Osteoblast (primary cell): ENCODE data around the gene LCNL1. TPM values are rescaled to one million over a fixed set of nuclear protein-coding genes. Genes with fewer than 3 reads are reported as not detected.
"Not testable (repeated sequence)": the region's sequence is repeated elsewhere in the genome, so short reads cannot be mapped to it uniquely, and the experiment has no call there.

Experiments used
- DNase-seq: peaks from one replicate; pipeline ENCODE4 v3.0.0; 2011; ENCODE audit warnings: low spot score, mixed read lengths; ENCODE audit not compliant: insufficient read length; ENCODE audit errors: missing footprints
- H2AFZ ChIP-seq: 2 replicates; pipeline ENCODE4 v1.6.0; 2011; ENCODE audit warnings: mild to moderate bottlenecking, low read length
- H3K27ac ChIP-seq: 2 replicates; pipeline ENCODE4 v1.5.1; 2011; ENCODE audit warnings: mild to moderate bottlenecking, low read depth, low read length, moderate library complexity
- H3K27me3 ChIP-seq: 2 replicates; pipeline ENCODE4 v1.6.0; 2012; ENCODE audit warnings: mild to moderate bottlenecking, control low read depth, inconsistent platforms, low read length, moderate library complexity; ENCODE audit not compliant: insufficient read depth
- H3K36me3 ChIP-seq: 2 replicates; pipeline ENCODE4 v1.5.1; 2011; ENCODE audit warnings: mild to moderate bottlenecking, low read length, control low read depth, moderate library complexity; ENCODE audit not compliant: insufficient read depth
- H3K4me1 ChIP-seq: 2 replicates; pipeline ENCODE4 v1.5.1; 2011; ENCODE audit warnings: mild to moderate bottlenecking, low read length, control low read depth, moderate library complexity; ENCODE audit not compliant: insufficient read depth
- H3K4me2 ChIP-seq: 2 replicates; pipeline ENCODE4 v1.6.0; 2011; ENCODE audit warnings: mild to moderate bottlenecking, low read length; ENCODE audit not compliant: insufficient read depth
- H3K4me3 ChIP-seq: fragments of 200-600 bp; sonication (generic); 3 replicates; pipeline ENCODE4 v1.5.1; 2012; ENCODE audit warnings: mild to moderate bottlenecking, low read length, inconsistent platforms; ENCODE audit not compliant: insufficient read depth
- H3K79me2 ChIP-seq: 2 replicates; pipeline ENCODE4 v1.6.0; 2012; ENCODE audit warnings: mild to moderate bottlenecking, low read length, control low read depth, inconsistent platforms; ENCODE audit not compliant: insufficient read depth
- H3K9me3 ChIP-seq: 2 replicates; pipeline ENCODE4 v1.5.1; 2011; ENCODE audit warnings: low read depth, low read length, control low read depth
- H4K20me1 ChIP-seq: 2 replicates; pipeline ENCODE4 v1.6.0; 2012; ENCODE audit warnings: mild to moderate bottlenecking, low read length, control low read depth; ENCODE audit not compliant: insufficient read depth
- total RNA-seq: library from RNA; depleted of rRNA; stranded (reverse); fragments of >200 nt; gene quantifications from 2 replicates; pipeline ENCODE4 v1.2.3, GENCODE V29; 2012
- TF ChIP-seq, protein P1 (sequence below): IDR thresholded peaks from 2 replicates; pipeline ENCODE4 v1.5.1; 2011; ENCODE audit warnings: mild to moderate bottlenecking, low read depth, low read length, moderate library complexity; ENCODE audit errors: extremely low read depth

The LCNL1 gene
- total RNA-seq, 1 donor, result 5.4 TPM

DNA sequence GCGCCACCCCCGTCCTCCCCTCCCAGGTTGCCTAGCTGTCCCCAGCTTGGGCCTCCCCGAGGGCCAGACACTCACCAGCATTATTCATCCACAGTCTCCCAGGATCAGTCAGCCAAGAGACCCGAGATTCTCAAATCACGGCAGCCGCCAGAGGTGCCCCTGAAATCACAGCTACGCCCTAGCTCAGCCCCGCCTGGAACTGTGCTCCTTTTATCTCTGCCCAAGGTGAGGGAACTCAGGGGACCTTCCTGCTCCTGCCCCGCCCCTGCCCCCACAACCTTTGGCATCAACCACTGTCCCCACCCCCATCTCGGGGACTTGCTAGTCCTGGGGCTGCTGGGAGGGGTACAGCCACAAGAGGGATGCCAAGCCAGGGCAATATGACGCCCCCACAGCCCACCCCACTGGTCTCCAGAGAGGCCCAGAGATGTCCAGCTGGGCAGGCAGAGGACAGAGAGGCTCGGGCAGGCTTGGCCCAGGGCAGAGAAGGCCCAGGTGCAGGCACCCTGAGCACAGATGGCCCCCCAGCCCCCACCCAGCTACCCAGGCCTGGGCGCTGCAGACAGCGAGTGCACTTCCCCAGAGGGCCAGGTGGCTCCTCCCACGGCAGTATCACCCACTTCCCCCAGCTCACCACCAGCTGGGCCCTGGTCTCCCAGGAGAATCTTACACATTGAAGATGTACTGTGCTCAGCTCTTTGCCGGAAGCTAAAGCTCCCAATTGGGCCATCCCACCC, 49.3 kb downstream of the LCNL1 start, which contains the start of gene FUT7:
Gene FUT7, minus strand, starts transcription at position 185 of the 737 bp plus-strand sequence. Its CDS starts 97 bp downstream, at position 88.
- Histone ChIP-seq H3K4me2 (no peak within 1 kb of the TSS), H3K27ac (no peak within 1 kb of the TSS), H3K27me3 (no peaks in the 10 kb centered on the region), H2AFZ (no peak within 1 kb of the TSS), H3K79me2 (no peaks in the 10 kb centered on the region), H3K36me3 (no peaks in the 10 kb centered on the region), H4K20me1 (peaks cover 4% of the 10 kb centered on the region), H3K4me1 (peaks cover 14% of the 10 kb centered on the region), H3K9me3 (no peaks in the 10 kb centered on the region), H3K4me3 (no peak within 1 kb of the TSS)
- TF ChIP-seq, protein P1, sequence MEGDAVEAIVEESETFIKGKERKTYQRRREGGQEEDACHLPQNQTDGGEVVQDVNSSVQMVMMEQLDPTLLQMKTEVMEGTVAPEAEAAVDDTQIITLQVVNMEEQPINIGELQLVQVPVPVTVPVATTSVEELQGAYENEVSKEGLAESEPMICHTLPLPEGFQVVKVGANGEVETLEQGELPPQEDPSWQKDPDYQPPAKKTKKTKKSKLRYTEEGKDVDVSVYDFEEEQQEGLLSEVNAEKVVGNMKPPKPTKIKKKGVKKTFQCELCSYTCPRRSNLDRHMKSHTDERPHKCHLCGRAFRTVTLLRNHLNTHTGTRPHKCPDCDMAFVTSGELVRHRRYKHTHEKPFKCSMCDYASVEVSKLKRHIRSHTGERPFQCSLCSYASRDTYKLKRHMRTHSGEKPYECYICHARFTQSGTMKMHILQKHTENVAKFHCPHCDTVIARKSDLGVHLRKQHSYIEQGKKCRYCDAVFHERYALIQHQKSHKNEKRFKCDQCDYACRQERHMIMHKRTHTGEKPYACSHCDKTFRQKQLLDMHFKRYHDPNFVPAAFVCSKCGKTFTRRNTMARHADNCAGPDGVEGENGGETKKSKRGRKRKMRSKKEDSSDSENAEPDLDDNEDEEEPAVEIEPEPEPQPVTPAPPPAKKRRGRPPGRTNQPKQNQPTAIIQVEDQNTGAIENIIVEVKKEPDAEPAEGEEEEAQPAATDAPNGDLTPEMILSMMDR, result no peak
- DNase-seq, result no peak

DNA sequence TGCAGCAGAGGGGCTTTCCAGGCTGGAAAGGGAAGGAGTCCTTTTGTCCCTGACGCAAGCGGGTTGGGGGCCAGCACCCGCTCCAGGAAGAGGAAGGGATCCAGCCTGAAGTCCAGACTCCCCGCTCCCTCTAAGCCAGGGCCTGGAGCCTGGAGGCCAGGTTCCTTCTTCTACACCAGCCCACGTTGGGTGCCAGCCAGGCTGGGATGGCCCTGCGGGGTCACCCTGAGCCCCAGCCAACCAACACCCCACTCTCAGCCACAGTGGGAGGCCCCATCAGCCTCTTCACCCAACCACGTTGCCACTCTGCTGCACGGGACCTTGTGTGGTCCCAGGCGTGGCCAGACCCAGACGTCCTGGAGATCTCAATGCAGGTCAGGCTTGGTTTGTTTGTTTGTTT, 50.1 kb downstream of the LCNL1 start:
- DNase-seq, result no peak
- peaks cover 4% of the 10 kb centered on the region for H4K20me1 ChIP-seq
- peaks cover 9% of the 10 kb centered on the region for H3K4me1 ChIP-seq
- TF ChIP-seq, protein P1, result no peak
- H3K9me3 ChIP-seq, result no peaks in the 10 kb centered on the region
- H3K27ac ChIP-seq, result no peak overlapping the region
- H3K4me2 ChIP-seq, result no peak overlapping the region
- no peaks in the 10 kb centered on the region for H3K79me2 ChIP-seq
- no peaks in the 10 kb centered on the region for H3K27me3 ChIP-seq
- H3K36me3 ChIP-seq, result no peaks in the 10 kb centered on the region
- H3K4me3 ChIP-seq, result no peak overlapping the region
- H2AFZ ChIP-seq, result no peak overlapping the region

DNA sequence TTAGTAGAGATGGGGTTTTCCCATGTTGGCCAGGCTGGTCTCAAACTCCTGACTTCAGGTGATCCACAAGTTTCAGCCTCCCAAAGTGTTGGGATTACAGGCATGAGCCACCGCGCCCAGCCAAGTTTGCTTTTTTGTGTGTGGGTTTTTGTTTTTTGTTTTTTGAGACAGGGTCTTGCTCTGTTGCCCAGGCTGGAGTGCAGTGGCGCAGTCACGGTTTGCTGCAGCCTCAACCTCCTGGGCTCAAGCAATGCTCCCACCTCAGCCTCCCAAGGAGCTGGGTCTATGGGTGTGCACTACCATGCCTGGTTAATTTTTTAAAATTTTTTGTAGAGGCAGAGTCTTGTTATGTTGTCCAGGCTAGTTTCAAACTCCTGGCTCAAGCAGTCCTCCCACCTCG, 50.7 kb downstream of the LCNL1 start:
- H3K4me1 ChIP-seq, H3K27ac ChIP-seq, H3K27me3 ChIP-seq, H3K79me2 ChIP-seq, DNase-seq, H3K4me2 ChIP-seq, H3K9me3 ChIP-seq, H4K20me1 ChIP-seq, H2AFZ ChIP-seq, H3K4me3 ChIP-seq, H3K36me3 ChIP-seq: not testable (repeated sequence)

DNA sequence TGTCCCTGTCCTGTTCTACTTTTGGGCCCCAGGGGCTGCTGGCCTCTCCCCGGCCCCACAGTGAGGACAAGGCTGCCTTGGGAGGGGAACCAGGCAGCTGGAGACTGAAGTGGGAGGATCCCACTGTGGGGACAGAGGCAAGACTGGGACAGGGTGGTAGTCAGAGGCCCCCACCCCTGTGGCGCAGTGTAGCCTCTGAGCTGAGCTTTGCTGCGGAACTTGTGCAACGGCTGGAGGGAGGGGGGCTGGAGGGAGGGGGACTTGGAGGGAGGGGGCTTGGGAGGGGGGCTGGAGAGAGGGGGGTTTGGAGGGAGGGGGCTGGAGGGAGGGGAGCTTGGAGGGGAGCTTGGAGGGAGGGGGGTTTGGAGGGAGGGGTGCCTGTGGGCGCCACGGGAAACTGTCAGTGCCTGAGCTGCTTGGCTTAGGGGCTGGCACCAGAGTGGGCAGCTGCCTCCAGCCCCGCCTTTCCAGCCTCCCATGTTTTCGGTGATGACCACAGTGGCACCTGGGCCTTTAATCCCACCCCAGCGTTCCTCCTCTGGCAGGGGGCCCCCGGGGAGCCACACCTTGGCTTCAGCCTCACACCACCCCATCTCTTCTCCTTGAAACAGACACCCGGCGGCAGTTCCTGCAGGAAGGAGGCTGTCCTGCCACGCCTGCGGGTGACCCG, 51.4 kb downstream of the LCNL1 start:
- peaks cover 2% of the 10 kb centered on the region for H3K36me3 ChIP-seq
- no peak overlapping the region for H3K27ac ChIP-seq
- H4K20me1 ChIP-seq, result peaks cover 5% of the 10 kb centered on the region
- H2AFZ ChIP-seq, result no peak overlapping the region
- H3K9me3 ChIP-seq, result no peaks in the 10 kb centered on the region
- H3K4me1 ChIP-seq, result peaks cover under 1% of the 10 kb centered on the region
- no peaks in the 10 kb centered on the region for H3K27me3 ChIP-seq
- no peak overlapping the region for H3K4me3 ChIP-seq
- H3K4me2 ChIP-seq, result no peak overlapping the region
- TF ChIP-seq, protein P1, result no peak
- DNase-seq, result no peak
- no peaks in the 10 kb centered on the region for H3K79me2 ChIP-seq
